HFF-Myc (cell line): ENCODE measurements around the gene LY6G6F.
"Not testable (repeated sequence)": the region's sequence is repeated elsewhere in the genome, so short reads cannot be mapped to it uniquely, and the experiment has no call there.

ENCODE experiments used
- DNase-seq: peaks from one replicate; pipeline ENCODE4 v3.0.0-alpha.2; 2011; ENCODE audit warnings: low read depth; ENCODE audit errors: extremely low read depth
- H3K4me3 ChIP-seq: replicated peaks from 2 replicates; pipeline ENCODE4 v1.5.1; 2011; ENCODE audit warnings: low read depth, mild to moderate bottlenecking, control low read depth, low read length
- TF ChIP-seq, protein P1 (sequence below): IDR thresholded peaks from 2 replicates; pipeline ENCODE4 v1.5.1; 2012; ENCODE audit warnings: mild to moderate bottlenecking, low read depth, low read length, control low read depth; ENCODE audit errors: missing control alignments

LY6G6F gene

DNA sequence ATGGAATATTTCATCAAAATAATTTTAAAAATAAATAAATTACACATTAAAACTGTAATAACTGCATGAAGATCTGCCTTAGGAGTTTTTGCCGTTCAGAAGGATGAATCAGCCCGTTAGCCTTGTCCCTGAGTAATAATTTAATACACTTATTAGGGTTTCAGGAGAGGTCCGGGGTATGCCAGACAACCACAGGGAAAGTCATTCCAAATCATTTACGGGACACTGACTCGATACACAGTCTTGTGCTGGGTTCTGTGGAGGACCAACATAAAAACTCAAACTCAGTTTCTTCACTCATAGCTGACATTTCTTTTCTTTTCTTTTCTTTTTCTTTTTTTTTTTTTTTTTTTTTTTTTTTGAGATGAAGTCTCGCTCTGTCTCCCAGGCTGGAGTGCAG is 735 bp upstream of the LY6G6F start:
- TF ChIP-seq, protein P1, sequence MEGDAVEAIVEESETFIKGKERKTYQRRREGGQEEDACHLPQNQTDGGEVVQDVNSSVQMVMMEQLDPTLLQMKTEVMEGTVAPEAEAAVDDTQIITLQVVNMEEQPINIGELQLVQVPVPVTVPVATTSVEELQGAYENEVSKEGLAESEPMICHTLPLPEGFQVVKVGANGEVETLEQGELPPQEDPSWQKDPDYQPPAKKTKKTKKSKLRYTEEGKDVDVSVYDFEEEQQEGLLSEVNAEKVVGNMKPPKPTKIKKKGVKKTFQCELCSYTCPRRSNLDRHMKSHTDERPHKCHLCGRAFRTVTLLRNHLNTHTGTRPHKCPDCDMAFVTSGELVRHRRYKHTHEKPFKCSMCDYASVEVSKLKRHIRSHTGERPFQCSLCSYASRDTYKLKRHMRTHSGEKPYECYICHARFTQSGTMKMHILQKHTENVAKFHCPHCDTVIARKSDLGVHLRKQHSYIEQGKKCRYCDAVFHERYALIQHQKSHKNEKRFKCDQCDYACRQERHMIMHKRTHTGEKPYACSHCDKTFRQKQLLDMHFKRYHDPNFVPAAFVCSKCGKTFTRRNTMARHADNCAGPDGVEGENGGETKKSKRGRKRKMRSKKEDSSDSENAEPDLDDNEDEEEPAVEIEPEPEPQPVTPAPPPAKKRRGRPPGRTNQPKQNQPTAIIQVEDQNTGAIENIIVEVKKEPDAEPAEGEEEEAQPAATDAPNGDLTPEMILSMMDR, result no peak
- no peak for DNase-seq
- H3K4me3 ChIP-seq, result no peak overlapping the region

DNA sequence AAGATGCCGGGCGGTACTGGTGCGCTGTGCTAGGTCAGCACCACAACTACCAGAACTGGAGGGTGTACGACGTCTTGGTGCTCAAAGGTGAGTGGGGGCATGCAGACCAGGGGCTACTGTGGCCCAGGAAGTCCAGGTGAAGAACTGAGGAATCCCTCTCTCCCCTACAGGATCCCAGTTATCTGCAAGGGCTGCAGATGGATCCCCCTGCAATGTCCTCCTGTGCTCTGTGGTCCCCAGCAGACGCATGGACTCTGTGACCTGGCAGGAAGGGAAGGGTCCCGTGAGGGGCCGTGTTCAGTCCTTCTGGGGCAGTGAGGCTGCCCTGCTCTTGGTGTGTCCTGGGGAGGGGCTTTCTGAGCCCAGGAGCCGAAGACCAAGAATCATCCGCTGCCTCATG is 1.0 kb downstream of the LY6G6F start:
- TF ChIP-seq, protein P1, result no peak
- DNase-seq, result no peak
- H3K4me3 ChIP-seq, result no peak overlapping the region

DNA sequence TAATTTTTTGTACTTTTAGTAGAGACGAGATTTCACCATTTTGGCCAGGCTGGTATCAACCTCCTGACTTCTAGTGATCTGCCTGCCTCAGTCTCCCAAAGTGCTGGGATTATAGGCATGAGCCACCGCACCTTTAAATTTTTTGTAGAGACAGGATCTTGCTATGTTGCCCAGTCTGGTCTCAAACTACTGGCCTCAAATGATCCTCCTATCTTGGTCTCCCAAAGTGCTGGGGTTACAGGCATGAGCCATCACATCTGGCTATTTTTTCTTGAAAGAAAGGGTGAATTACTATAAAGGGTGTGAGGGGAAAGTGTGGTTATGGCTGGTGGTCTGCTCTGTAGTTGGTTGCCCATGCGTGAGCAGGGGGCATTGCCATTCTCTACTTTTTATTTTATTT is 1.6 kb downstream of the LY6G6F start:
- H3K4me3 ChIP-seq, result no peak overlapping the region
- no peak for DNase-seq
- TF ChIP-seq, protein P1, result no peak

DNA sequence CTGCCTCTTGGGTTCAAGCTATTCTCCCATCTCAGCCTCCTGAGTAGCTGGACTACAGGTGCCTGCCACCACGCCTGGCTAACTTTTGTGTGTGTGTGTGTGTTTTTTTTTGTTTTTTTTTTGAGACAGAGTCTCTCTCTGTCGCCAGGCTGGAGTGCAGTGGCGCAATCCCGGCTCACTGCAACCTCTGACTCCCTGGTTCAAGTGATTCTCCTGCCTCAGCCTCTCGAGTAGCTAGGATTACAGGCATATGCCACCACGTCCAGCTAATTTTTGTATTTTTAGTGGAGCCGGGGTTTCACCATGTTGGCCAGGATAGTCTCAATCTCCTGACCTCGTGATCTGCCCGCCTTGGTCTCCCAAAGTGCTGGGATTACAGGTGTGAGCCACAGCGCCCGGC is 2.5 kb downstream of the LY6G6F start:
- DNase-seq, H3K4me3 ChIP-seq: not testable (repeated sequence)

DNA sequence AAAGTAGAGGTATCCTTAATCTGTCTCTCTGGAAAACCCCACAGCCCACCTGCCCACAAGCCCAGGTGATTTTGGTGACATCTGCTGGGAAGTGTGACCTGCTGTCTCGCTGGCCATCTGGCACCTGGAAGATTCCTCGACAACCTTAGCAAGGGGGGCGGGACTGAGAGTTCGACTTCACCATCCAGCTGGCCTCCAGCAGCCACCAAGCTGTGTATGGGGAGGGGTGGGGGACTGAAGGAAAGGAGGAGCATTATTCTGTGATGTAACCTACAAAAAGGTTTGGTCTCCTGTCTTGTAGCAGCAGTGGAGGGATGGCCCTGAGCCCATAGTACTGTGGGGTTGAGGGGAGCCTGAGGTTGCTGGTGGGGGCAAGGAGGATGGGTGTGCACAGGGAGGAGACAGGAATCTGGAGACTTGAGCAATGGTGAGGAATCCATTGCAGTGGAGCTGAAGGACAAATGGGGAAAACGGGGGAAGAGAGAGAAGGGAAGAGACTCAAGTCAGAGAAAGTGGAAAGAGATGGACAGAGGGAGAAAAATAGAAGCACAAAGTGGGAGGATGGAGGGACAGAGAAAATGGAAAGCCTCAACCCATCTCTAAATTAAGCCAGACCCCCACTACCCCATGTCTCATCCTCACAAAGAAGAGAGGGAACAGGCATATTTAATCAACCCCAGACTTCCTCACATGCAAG is 4.0 kb downstream of the LY6G6F start:
- no peak overlapping the region for H3K4me3 ChIP-seq
- TF ChIP-seq, protein P1, result no peak
- DNase-seq, result no peak

DNA sequence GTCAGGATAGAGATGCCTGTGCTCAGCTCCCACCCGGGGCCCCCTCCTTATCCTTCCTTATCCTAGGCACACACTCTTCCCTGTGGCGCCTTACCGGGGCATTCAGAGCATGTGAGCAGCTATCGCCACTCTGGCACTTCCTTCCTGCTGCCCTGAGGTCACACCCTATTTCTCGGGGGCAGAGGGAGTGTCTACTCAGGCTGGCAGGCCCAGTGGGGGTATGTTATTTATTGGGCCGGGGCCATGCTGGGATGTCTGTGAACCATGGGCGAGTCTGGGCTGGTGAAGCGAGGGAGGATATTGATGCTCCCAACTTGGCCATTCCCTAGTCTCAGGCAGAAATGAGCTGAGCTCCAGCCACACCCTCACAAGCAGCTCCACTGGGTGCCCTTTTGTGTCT is 4.6 kb downstream of the LY6G6F start:
- H3K4me3 ChIP-seq, result no peak overlapping the region
- TF ChIP-seq, protein P1, result no peak
- DNase-seq, result no peak

DNA sequence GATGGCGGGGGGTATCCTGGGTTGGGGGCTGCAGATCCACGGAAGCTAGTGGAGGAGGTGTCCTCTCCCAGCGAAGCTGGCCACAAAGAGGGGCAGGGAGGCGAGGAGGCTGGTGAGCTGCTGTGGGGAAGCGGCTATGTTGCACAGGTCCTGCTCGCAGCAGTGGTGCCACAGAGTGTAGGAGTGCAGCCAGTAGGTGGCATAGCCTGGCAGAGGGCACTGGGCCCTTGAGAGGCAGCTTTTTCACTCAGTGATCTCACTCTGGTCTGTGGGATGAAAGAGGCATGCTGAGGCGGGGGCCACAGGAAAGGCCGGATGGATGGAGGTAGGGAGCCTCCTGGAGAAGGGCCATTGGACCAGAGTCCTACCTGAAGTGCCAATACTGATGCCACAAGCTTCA is 5.6 kb downstream of the LY6G6F start:
- no peak overlapping the region for H3K4me3 ChIP-seq
- DNase-seq, result no peak
- TF ChIP-seq, protein P1, result peak; percentile 4
